Measurements from ENCODE around the gene ITPR3. TPM values are rescaled to one million over a fixed set of nuclear protein-coding genes. Genes with fewer than 3 reads are reported as not detected.

ITPR3 gene
- total RNA-seq, 2 donors from 2014 or later, result 21.8 to 99.1 TPM

DNA sequence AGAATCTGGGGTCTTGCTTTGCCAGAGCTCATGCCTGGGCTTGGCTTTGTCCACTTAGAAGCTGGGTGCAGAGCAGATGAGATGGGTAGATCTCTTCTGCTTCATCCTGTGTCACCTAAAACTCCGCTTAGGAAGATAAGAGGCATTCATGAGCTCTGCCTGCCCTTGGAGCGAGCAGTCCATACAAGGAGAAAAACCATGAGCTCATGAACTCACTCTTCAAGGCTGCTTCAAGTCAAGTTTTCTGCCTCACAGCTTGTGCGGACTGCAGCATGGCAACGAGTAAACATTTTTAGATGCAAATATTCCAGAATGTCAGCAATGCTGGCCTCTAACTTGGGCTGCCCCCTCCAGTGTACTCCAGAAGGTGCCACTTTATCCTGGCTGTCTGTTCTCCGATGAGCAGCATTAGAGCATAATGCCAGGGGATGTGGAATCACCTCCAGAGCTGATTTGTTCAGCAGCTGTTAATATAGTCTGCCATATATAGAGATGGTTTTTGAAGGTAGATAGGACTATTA lies 101.0 kb downstream of the ITPR3 start:
- 87% methylated on average over 5 of the region's 5 CpGs for WGBS
- no peak overlapping the region for H3K4me3 ChIP-seq
- intact Hi-C loops (cut with DNase I), result no loop called here
- no peaks in the 10 kb centered on the region for H3K36me3 ChIP-seq
- no peaks in the 10 kb centered on the region for H3K9me3 ChIP-seq
- no peak for TF ChIP-seq POLR2AphosphoS5 (IDR thresholded peaks at IDR 0.05)
- TF ChIP-seq, protein P1, sequence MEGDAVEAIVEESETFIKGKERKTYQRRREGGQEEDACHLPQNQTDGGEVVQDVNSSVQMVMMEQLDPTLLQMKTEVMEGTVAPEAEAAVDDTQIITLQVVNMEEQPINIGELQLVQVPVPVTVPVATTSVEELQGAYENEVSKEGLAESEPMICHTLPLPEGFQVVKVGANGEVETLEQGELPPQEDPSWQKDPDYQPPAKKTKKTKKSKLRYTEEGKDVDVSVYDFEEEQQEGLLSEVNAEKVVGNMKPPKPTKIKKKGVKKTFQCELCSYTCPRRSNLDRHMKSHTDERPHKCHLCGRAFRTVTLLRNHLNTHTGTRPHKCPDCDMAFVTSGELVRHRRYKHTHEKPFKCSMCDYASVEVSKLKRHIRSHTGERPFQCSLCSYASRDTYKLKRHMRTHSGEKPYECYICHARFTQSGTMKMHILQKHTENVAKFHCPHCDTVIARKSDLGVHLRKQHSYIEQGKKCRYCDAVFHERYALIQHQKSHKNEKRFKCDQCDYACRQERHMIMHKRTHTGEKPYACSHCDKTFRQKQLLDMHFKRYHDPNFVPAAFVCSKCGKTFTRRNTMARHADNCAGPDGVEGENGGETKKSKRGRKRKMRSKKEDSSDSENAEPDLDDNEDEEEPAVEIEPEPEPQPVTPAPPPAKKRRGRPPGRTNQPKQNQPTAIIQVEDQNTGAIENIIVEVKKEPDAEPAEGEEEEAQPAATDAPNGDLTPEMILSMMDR (IDR thresholded peaks at IDR 0.05), result no peak
- no peak for TF ChIP-seq POLR2A (IDR thresholded peaks at IDR 0.05)
- peaks cover 6% of the 10 kb centered on the region for H3K4me1 ChIP-seq (replicated peaks)
- DNase-seq (ENCODE audit: low spot score), result no peak
- H3K27me3 ChIP-seq (replicated peaks; ENCODE audit: insufficient read depth), result no peaks in the 10 kb centered on the region
- peak overlapping the region; percentile 57 to 76 for H3K27ac ChIP-seq

DNA sequence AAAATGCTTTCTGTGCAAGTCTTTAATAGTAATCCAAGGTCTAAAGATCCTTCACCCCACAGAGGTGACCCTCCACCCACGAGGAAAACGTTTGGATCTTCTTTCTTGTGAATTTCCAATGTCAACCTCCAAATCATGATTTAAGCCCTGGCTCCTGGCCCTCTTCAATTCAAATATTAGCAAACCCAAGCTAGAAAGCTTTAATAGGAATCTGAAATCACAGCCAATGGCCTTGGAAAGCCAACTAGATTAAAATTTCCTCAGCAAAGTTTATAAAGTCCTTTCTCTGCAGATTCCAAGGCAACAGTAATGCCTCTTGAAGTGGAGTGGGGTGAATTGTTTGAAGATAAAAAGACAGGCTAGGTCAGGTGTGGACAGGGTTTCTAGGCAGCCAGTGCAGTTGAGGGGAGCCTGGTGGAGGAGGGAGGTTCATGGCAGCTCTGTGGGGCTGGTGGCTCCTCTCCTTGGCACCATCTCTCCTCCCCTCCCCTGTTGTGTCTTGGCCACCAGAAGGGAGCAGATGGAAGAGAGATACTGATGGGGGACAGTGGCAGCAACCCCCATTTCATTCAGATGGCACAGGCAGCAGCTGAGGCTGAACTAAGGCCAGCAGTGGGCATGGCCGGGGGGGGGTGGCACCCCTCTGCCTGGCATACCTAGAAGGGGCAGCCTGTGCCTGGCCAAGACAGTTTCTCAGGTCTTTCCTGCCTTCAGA lies 102.4 kb downstream of the ITPR3 start:
- 21% methylated on average over 3 of the region's 3 CpGs for WGBS
- peaks cover under 1% of the 10 kb centered on the region for H3K4me1 ChIP-seq (replicated peaks)
- peak overlapping the region; percentile 55 to 61 for H3K27ac ChIP-seq
- TF ChIP-seq POLR2A (IDR thresholded peaks at IDR 0.05) (no peak), POLR2AphosphoS5 (IDR thresholded peaks at IDR 0.05) (no peak)
- TF ChIP-seq, protein P1 (IDR thresholded peaks at IDR 0.05), result no peak
- no peaks in the 10 kb centered on the region for H3K27me3 ChIP-seq (replicated peaks; ENCODE audit: insufficient read depth)
- no peak for DNase-seq (ENCODE audit: low spot score)
- intact Hi-C loops (cut with DNase I), result no loop called here
- H3K9me3 ChIP-seq, result no peaks in the 10 kb centered on the region
- H3K36me3 ChIP-seq, result no peaks in the 10 kb centered on the region
- H3K4me3 ChIP-seq, result no peak overlapping the region

DNA sequence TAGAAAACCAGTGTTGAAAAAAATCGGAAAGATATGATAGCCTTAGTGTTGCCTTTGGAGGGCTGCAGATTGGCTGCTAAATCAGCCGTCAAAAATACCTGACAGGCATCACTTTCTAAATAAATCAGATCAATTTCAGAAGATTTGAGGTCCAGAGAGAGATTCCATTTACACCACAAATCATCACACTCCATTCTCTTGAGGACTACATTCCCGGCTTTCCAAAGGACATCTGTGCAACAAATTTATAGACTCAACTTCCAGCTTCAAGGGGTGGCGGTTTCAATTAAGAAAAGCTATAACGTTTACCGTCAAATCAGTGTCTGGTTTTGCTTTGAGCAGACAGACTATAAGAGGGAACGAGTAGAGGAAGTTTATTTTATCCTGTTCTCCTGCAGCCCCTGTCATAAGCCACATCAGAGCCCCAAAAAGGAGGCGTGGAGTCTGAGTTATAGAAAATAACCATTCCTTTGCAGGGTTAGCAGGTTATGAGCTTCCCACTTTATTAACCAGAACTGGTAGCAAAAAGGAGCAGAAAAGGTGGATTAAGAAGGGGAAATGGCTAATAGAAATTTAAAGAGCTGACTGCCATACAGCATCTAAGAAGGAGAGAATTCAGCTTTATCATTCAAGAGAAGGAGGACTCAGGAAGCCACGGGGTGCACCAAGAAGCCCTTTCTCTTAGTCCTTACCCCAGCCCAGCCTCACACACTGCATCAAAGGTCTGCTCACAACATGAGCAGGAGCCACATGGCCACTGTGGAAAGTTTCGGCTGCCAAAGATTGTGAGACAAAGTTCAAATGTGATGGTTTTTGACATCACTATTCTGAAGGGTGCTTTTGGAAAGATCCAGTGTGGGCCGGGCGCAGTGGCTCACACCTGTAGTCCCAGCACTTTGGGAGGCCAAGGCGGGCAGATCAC lies 103.2 kb downstream of the ITPR3 start:
- no peak for DNase-seq (ENCODE audit: low spot score)
- Histone ChIP-seq H3K27ac (peak overlapping the region in 1 of 2 donors; percentile 61), H3K36me3 (no peaks in the 10 kb centered on the region), H3K4me1 (replicated peaks) (no peaks in the 10 kb centered on the region), H3K9me3 (no peaks in the 10 kb centered on the region), H3K27me3 (replicated peaks; ENCODE audit: insufficient read depth) (no peaks in the 10 kb centered on the region), H3K4me3 (no peak overlapping the region)
- intact Hi-C loops (cut with DNase I), result no loop called here
- 65% methylated on average over 13 of the region's 13 CpGs for WGBS
- TF ChIP-seq, protein P1 (IDR thresholded peaks at IDR 0.05), result no peak
- TF ChIP-seq POLR2A (IDR thresholded peaks at IDR 0.05), result no peak
- TF ChIP-seq POLR2AphosphoS5 (IDR thresholded peaks at IDR 0.05), result no peak

DNA sequence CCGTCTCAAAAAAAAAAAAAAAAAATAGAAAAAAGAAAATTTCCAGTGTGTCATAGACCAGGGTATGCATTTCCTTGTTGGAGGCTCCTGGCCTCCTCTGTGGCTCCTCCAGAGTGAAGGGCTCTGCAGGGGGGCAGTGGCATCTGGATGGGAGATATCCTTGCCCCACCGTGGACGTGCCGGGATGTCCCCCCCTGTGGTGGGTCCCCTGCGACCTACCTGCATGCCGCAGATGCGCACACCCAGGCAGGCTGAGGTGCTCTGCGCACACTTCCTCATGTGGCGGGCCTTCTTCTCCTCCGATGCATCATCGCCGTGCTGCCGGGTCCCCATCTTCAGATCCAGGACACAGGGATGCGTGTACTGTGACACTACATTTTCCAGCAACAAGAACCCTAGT lies 104.1 kb downstream of the ITPR3 start:
- H3K9me3 ChIP-seq, result no peaks in the 10 kb centered on the region
- intact Hi-C loops (cut with DNase I), result no loop called here

More for the DNA sequence above, 104.1 kb downstream of the ITPR3 start:
- no peak overlapping the region for H3K4me3 ChIP-seq
- peaks cover under 1% of the 10 kb centered on the region for H3K4me1 ChIP-seq (replicated peaks)
- H3K36me3 ChIP-seq, result no peaks in the 10 kb centered on the region
- WGBS, result 92% methylated on average over 14 of the region's 14 CpGs
- TF ChIP-seq, protein P1 (IDR thresholded peaks at IDR 0.05), result no peak
- TF ChIP-seq POLR2AphosphoS5 (IDR thresholded peaks at IDR 0.05) (no peak), POLR2A (IDR thresholded peaks at IDR 0.05) (no peak)
- H3K27me3 ChIP-seq (replicated peaks; ENCODE audit: insufficient read depth), result no peaks in the 10 kb centered on the region
- DNase-seq (ENCODE audit: low spot score), result no peak
- no peak overlapping the region for H3K27ac ChIP-seq

Measured in prostate gland (tissue), 2 donors.